Measurements from ENCODE around the gene TCF7. TPM values are rescaled to one million over a fixed set of nuclear protein-coding genes. Genes with fewer than 3 reads are reported as not detected.

TCF7 gene
- total RNA-seq, 2 experiments from 2014 or later, result 0.97 to 1.1 TPM

- H3K4me1 ChIP-seq (ENCODE audit: insufficient read depth, low read length, poor library complexity, severe bottlenecking), result peaks cover 11% of the 10 kb centered on the region
- H3K4me3 ChIP-seq (ENCODE audit: low read depth, low read length, poor library complexity, severe bottlenecking), result no peak overlapping the region
- no peaks in the 10 kb centered on the region for H3K36me3 ChIP-seq (ENCODE audit: insufficient read depth, low read length)
- H3K27ac ChIP-seq (ENCODE audit: low read depth, low read length, poor library complexity, severe bottlenecking), result no peak overlapping the region
- no TSS peak for BruUV-seq (replicated peaks)
- H2AFZ ChIP-seq (ENCODE audit: low read length), result no peak overlapping the region
- H3K9me3 ChIP-seq (ENCODE audit: low read length), result no peaks in the 10 kb centered on the region
- POLR2A ChIA-PET, result no interaction called here
- no peak for DNase-seq (ENCODE audit: low spot score)
- H3K9me2 ChIP-seq (ENCODE audit: insufficient read depth, low read length), result no peaks in the 10 kb centered on the region
- intact Hi-C loops (cut with micrococcal nuclease; ENCODE audit: unreplicated experiment), result no loop called here
- no peak overlapping the region for H3K4me2 ChIP-seq (ENCODE audit: low read length)
- CTCF ChIA-PET (ENCODE audit: unreplicated experiment), result no interaction called here
- H3K79me2 ChIP-seq (ENCODE audit: insufficient read depth, low read depth, low read length), result no peaks in the 10 kb centered on the region
- TF ChIP-seq, protein P1, sequence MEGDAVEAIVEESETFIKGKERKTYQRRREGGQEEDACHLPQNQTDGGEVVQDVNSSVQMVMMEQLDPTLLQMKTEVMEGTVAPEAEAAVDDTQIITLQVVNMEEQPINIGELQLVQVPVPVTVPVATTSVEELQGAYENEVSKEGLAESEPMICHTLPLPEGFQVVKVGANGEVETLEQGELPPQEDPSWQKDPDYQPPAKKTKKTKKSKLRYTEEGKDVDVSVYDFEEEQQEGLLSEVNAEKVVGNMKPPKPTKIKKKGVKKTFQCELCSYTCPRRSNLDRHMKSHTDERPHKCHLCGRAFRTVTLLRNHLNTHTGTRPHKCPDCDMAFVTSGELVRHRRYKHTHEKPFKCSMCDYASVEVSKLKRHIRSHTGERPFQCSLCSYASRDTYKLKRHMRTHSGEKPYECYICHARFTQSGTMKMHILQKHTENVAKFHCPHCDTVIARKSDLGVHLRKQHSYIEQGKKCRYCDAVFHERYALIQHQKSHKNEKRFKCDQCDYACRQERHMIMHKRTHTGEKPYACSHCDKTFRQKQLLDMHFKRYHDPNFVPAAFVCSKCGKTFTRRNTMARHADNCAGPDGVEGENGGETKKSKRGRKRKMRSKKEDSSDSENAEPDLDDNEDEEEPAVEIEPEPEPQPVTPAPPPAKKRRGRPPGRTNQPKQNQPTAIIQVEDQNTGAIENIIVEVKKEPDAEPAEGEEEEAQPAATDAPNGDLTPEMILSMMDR (conservative IDR thresholded peaks at IDR 0.05; ENCODE audit: low read length), result no peak
- no peak for TF ChIP-seq EZH2phosphoT487 (IDR thresholded peaks at IDR 0.05; ENCODE audit: borderline replicate concordance, low read depth, low read length)
- H4K20me1 ChIP-seq (ENCODE audit: insufficient read depth, low read length), result no peaks in the 10 kb centered on the region
Measured at GRCh38 chr5:134093351-134093750, 21.1 kb upstream of the TCF7 start.

DNA sequence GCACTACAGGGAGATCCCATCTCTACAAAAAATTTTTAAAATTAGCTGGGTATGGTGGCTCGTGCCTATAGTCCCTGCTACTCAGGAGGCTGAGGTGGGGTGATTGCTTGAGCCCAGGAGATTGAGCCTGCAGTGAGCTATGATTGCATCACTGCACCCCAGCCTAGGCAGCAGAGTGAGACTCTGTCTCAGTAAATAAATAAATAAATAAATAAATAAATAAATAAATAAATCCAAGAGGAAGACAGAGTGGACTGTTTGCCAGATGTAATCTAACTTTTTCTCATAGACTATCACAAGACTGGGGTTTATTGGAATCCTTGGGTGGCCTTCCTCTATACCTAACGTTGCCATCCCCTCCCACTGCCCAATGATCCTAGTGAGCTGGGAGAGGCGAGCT, 19.2 kb upstream of the TCF7 start:
- no peak for DNase-seq (ENCODE audit: low spot score)
- ChIA-PET CTCF (ENCODE audit: unreplicated experiment) (no interaction called here), POLR2A (interaction anchor here (0.6 kb wide), 1 partner anchor 11 kb away, joined by 3 read pairs; no protein-coding TSS in a partner anchor)
- Histone ChIP-seq H4K20me1 (ENCODE audit: insufficient read depth, low read length) (no peaks in the 10 kb centered on the region), H3K79me2 (ENCODE audit: insufficient read depth, low read depth, low read length) (no peaks in the 10 kb centered on the region), H3K27ac (ENCODE audit: low read depth, low read length, poor library complexity, severe bottlenecking) (no peak overlapping the region), H3K36me3 (ENCODE audit: insufficient read depth, low read length) (no peaks in the 10 kb centered on the region), H2AFZ (ENCODE audit: low read length) (no peak overlapping the region), H3K4me3 (ENCODE audit: low read depth, low read length, poor library complexity, severe bottlenecking) (no peak overlapping the region), H3K9me3 (ENCODE audit: low read length) (no peaks in the 10 kb centered on the region), H3K4me2 (ENCODE audit: low read length) (no peak overlapping the region), H3K9me2 (ENCODE audit: insufficient read depth, low read length) (no peaks in the 10 kb centered on the region), H3K4me1 (ENCODE audit: insufficient read depth, low read length, poor library complexity, severe bottlenecking) (peaks cover 19% of the 10 kb centered on the region)
- intact Hi-C loops (cut with micrococcal nuclease; ENCODE audit: unreplicated experiment), result no loop called here
- BruUV-seq (replicated peaks), result no TSS peak
- TF ChIP-seq, protein P1 (conservative IDR thresholded peaks at IDR 0.05; ENCODE audit: low read length), result no peak
- no peak for TF ChIP-seq EZH2phosphoT487 (IDR thresholded peaks at IDR 0.05; ENCODE audit: borderline replicate concordance, low read depth, low read length)

- no peak for DNase-seq (ENCODE audit: low spot score)
- no peak overlapping the region for H3K4me2 ChIP-seq (ENCODE audit: low read length)
- ChIA-PET POLR2A (interaction anchor here (0.6 kb wide), 1 partner anchor 12 kb away, joined by 3 read pairs; no protein-coding TSS in a partner anchor), CTCF (ENCODE audit: unreplicated experiment) (no interaction called here)
- H3K36me3 ChIP-seq (ENCODE audit: insufficient read depth, low read length), result no peaks in the 10 kb centered on the region
- no peak for TF ChIP-seq EZH2phosphoT487 (IDR thresholded peaks at IDR 0.05; ENCODE audit: borderline replicate concordance, low read depth, low read length)
- TF ChIP-seq, protein P1 (conservative IDR thresholded peaks at IDR 0.05; ENCODE audit: low read length), result no peak
- no peaks in the 10 kb centered on the region for H3K9me2 ChIP-seq (ENCODE audit: insufficient read depth, low read length)
- no peaks in the 10 kb centered on the region for H4K20me1 ChIP-seq (ENCODE audit: insufficient read depth, low read length)
- no peak overlapping the region for H3K4me3 ChIP-seq (ENCODE audit: low read depth, low read length, poor library complexity, severe bottlenecking)
- BruUV-seq (replicated peaks), result no TSS peak
- H3K9me3 ChIP-seq (ENCODE audit: low read length), result no peaks in the 10 kb centered on the region
- intact Hi-C loops (cut with micrococcal nuclease; ENCODE audit: unreplicated experiment), result no loop called here
- H3K27ac ChIP-seq (ENCODE audit: low read depth, low read length, poor library complexity, severe bottlenecking), result no peak overlapping the region
- peaks cover 19% of the 10 kb centered on the region for H3K4me1 ChIP-seq (ENCODE audit: insufficient read depth, low read length, poor library complexity, severe bottlenecking)
- H3K79me2 ChIP-seq (ENCODE audit: insufficient read depth, low read depth, low read length), result no peaks in the 10 kb centered on the region
- no peak overlapping the region for H2AFZ ChIP-seq (ENCODE audit: low read length)
Measured at GRCh38 chr5:134095887-134096589, 18.4 kb upstream of the TCF7 start.

Measured in OCI-LY7 (cell line).